Calu3 (cell line): ENCODE results near the gene EHMT1. TPM values are rescaled to one million over a fixed set of nuclear protein-coding genes. Genes with fewer than 3 reads are reported as not detected.
"Not testable (repeated sequence)": the region's sequence is repeated elsewhere in the genome, so short reads cannot be mapped to it uniquely, and the experiment has no call there.

Experiments used
- BruUV-seq: library from RNA; stranded (reverse); fragments of 400-500 nt; replicated peaks from 2 replicates; lab custom pipeline; 2021; lab: Mats Ljungman, UMichigan
- CTCF ChIA-PET: fragments of 300-600 bp; sonication (Branson Sonifier 250); formaldehyde crosslinking; loops from one replicate; lab custom pipeline; 2022; ENCODE audit warnings: antibody characterized with exemption; lab: Charles Lee
- DNase-seq: peaks from one replicate; pipeline ENCODE4 v3.0.0; 2022
- H3K27ac Mint-ChIP-seq: one replicate; pipeline ENCODE4 v1.8.0; 2022; ENCODE audit warnings: mixed read lengths; ENCODE audit not compliant: unreplicated experiment
- H3K27me3 Mint-ChIP-seq: one replicate; pipeline ENCODE4 v1.8.0; 2022; ENCODE audit warnings: mixed read lengths; ENCODE audit not compliant: unreplicated experiment
- H3K36me3 Mint-ChIP-seq: one replicate; pipeline ENCODE4 v1.8.0; 2022; ENCODE audit warnings: mild to moderate bottlenecking, moderate library complexity, mixed read lengths; ENCODE audit not compliant: insufficient read depth, unreplicated experiment
- H3K4me1 Mint-ChIP-seq: one replicate; pipeline ENCODE4 v1.8.0; 2022; ENCODE audit warnings: mild to moderate bottlenecking, low read depth, mixed read lengths; ENCODE audit not compliant: unreplicated experiment
- H3K4me3 Mint-ChIP-seq: one replicate; pipeline ENCODE4 v1.8.0; 2022; ENCODE audit warnings: mild to moderate bottlenecking, low read depth, moderate library complexity, mixed read lengths; ENCODE audit not compliant: unreplicated experiment
- H3K9me3 Mint-ChIP-seq: one replicate; pipeline ENCODE4 v1.8.0; 2022; ENCODE audit warnings: low read depth, mixed read lengths; ENCODE audit not compliant: unreplicated experiment
- intact Hi-C: fragments of 100-400 bp; cut with micrococcal nuclease; formaldehyde crosslinking; loops from one replicate; pipeline ENCODE4 v1.10.0; 2022; ENCODE audit not compliant: unreplicated experiment
- total RNA-seq: library from RNA; stranded (reverse); gene quantifications from 2 replicates; pipeline ENCODE4 v1.2.3, GENCODE V29; 2022
- TF ChIP-seq, protein P1 (sequence below): fragments of 200-600 bp; IDR thresholded peaks from one replicate; pipeline ENCODE4 v1.8.0; 2022; ENCODE audit warnings: antibody characterized with exemption; ENCODE audit not compliant: unreplicated experiment

The EHMT1 gene
- total RNA-seq, 1 experiment from 2014 or later: 56.0 TPM

DNA sequence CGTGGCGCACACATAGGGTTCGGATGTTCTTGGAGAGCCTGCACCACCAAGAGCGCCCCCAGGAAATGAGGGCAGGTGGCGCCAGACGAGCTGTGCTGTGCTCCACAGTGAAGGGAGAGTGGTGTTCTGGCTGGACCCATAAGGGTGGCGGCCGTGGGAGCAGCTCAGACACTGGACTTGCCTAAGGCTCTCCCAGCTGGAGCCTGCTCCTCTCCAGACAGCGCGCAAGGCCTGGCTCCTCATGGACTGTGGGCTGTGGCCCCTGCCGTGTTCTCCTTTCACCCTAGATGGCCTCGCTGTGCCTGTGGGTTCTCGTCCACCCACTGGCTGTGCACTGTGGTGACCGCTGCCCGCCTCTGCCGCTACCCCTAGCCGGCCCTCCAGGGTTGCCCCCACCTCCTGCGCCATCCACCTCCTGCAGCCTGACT is 92.9 kb downstream of the EHMT1 start:
- Mint-ChIP-seq H3K27ac (no peak overlapping the region), H3K9me3 (no peaks in the 10 kb centered on the region), H3K36me3 (peaks cover 5% of the 10 kb centered on the region), H3K4me1 (no peaks in the 10 kb centered on the region), H3K27me3 (no peaks in the 10 kb centered on the region), H3K4me3 (no peak overlapping the region)
- no peak for DNase-seq
- BruUV-seq: no TSS peak
- TF ChIP-seq, protein P1, sequence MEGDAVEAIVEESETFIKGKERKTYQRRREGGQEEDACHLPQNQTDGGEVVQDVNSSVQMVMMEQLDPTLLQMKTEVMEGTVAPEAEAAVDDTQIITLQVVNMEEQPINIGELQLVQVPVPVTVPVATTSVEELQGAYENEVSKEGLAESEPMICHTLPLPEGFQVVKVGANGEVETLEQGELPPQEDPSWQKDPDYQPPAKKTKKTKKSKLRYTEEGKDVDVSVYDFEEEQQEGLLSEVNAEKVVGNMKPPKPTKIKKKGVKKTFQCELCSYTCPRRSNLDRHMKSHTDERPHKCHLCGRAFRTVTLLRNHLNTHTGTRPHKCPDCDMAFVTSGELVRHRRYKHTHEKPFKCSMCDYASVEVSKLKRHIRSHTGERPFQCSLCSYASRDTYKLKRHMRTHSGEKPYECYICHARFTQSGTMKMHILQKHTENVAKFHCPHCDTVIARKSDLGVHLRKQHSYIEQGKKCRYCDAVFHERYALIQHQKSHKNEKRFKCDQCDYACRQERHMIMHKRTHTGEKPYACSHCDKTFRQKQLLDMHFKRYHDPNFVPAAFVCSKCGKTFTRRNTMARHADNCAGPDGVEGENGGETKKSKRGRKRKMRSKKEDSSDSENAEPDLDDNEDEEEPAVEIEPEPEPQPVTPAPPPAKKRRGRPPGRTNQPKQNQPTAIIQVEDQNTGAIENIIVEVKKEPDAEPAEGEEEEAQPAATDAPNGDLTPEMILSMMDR: no peak
- CTCF ChIA-PET: no interaction called here
- intact Hi-C loops: no loop called here

DNA sequence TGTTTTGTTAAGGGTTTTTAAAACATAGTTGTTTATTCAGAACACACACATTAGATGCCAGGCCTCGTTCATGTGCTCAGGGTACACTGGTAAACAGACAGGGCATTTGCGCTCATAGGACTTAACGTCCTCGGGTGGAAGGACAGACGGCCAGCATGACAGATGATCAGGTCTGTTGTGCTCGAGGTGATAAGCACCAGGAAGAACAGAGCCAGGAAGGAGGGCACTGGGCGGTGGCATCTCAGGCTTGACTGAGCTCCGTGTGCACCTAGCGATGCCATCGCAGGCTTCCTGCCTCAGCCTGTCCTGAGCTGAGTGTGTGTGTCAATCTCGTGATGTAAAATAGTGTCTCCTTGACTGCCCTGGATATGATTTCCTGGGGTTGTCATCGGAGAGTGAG is 96.5 kb downstream of the EHMT1 start:
- intact Hi-C loops: no loop called here
- Mint-ChIP-seq H3K36me3 (peaks cover 5% of the 10 kb centered on the region), H3K27ac (no peak overlapping the region), H3K27me3 (no peaks in the 10 kb centered on the region), H3K9me3 (no peaks in the 10 kb centered on the region), H3K4me3 (no peak overlapping the region), H3K4me1 (no peaks in the 10 kb centered on the region)
- TF ChIP-seq, protein P1: no peak
- BruUV-seq: no TSS peak
- DNase-seq: no peak
- CTCF ChIA-PET: no interaction called here

DNA sequence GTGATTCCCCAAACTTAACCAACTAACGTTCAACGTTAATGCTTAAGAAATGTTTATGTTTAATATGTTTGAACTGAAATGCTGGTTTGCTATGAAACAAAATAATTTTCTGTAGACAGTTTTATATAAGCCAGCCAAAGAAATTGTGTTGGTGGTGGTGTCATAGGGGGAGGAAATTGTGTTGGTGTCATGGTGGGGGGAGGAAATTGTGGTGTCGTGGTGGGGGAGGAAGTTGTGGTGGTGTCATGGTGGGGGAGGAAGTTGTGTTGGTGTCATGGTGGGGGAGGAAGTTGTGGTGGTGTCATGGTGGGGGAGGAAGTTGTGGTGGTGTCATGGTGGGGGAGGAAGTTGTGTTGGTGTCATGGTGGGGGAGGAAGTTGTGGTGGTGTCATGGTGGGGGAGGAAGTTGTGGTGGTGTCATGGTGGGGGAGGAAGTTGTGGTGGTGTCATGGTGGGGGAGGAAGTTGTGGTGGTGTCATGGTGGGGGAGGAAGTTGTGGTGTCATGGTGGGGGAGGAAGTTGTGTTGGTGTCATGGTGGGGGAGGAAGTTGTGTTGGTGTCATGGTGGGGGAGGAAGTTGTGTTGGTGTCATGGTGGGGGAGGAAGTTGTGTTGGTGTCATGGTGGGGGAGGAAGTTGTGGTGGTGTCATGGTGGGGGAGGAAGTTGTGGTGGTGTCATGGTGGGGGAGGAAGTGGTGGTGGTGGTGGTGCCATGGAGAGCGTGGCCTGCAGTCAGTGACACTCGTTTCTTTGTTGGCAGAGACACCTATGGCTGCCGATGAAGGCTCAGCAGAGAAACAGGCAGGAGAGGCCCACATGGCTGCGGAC is 97.3 kb downstream of the EHMT1 start:
- H3K4me1 Mint-ChIP-seq, H3K9me3 Mint-ChIP-seq, H3K27ac Mint-ChIP-seq, BruUV-seq, H3K36me3 Mint-ChIP-seq, H3K4me3 Mint-ChIP-seq, intact Hi-C loops, H3K27me3 Mint-ChIP-seq, DNase-seq, CTCF ChIA-PET: not testable (repeated sequence)

DNA sequence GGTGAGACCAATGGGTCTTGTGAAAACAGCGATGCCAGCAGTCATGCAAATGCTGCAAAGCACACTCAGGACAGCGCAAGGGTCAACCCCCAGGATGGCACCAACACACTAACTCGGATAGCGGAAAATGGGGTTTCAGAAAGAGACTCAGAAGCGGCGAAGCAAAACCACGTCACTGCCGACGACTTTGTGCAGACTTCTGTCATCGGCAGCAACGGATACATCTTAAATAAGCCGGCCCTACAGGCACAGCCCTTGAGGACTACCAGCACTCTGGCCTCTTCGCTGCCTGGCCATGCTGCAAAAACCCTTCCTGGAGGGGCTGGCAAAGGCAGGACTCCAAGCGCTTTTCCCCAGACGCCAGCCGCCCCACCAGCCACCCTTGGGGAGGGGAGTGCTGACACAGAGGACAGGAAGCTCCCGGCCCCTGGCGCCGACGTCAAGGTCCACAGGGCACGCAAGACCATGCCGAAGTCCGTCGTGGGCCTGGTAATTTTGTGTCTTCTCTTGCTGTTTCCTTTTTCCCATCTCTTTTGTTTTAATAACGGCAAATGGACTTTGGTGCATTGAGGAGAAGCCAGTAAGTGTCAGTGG is 98.0 kb downstream of the EHMT1 start:
- no TSS peak for BruUV-seq
- Mint-ChIP-seq H3K36me3 (peaks cover 9% of the 10 kb centered on the region), H3K9me3 (peaks cover 2% of the 10 kb centered on the region), H3K4me3 (no peak overlapping the region), H3K27ac (no peak overlapping the region), H3K27me3 (no peaks in the 10 kb centered on the region), H3K4me1 (no peaks in the 10 kb centered on the region)
- TF ChIP-seq, protein P1: no peak
- CTCF ChIA-PET: no interaction called here
- intact Hi-C loops: no loop called here
- DNase-seq: no peak
